ENCODE measurements around the gene SLC25A13. TPM values are rescaled to one million over a fixed set of nuclear protein-coding genes. Genes with fewer than 3 reads are reported as not detected.

The SLC25A13 gene
- total and polyA plus RNA-seq, 2 of the 8 experiments (the other 6 are each of a cell fraction or from before 2014, with no cell fraction given), result 30.8 to 85.4 TPM

DNA sequence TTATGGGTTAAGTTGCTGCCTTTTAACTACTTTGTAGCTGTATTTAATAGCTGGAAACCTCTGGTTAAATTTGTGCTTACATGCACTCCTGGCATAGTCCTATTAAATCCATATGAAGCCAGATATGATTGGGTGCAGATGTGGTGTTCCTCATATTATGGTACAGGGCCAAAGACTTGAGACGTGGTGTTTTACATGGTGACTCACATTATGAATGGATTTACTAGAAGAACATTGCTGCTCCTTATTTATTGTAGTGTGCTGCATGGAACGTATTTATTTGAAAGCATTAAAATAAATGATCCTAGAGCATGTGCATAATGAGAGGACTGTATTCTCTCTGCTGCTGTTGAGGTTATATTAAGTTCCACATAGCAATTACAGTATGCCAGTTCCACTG is 224.1 kb downstream of the SLC25A13 start:
- Histone ChIP-seq H3K36me3 (ENCODE audit: control insufficient read depth in 2 of 4, insufficient read depth in 4 of 4, low read length in 3 of 4) (no peaks in the 10 kb centered on the region), H4K20me1 (replicated peaks in 1 of 2; ENCODE audit: control insufficient read depth in 1 of 2, insufficient read depth in 2 of 2, low read length in 2 of 2) (no peaks in the 10 kb centered on the region), H2BK5ac (ENCODE audit: low read depth, low read length) (no peak overlapping the region), H3K4me2 (ENCODE audit: insufficient read depth in 1 of 2, low read depth in 2 of 2, low read length in 2 of 2) (no peak overlapping the region), H2BK20ac (ENCODE audit: low read length) (no peak overlapping the region), H3K9ac (replicated peaks in 1 of 4; ENCODE audit: extremely low read depth in 1 of 4, low read depth in 3 of 4, low read length in 3 of 4) (no peak overlapping the region), H2AFZ (ENCODE audit: low read length) (no peak overlapping the region), H3K4me3 (ENCODE audit: extremely low read depth in 1 of 4, insufficient read depth in 2 of 4, low read depth in 3 of 4, low read length in 4 of 4) (no peak overlapping the region), H3K18ac (ENCODE audit: extremely low read depth, low read length) (no peak overlapping the region), H2BK12ac (ENCODE audit: low read depth, low read length) (no peak overlapping the region), H2BK120ac (replicated peaks; ENCODE audit: low read depth, low read length) (no peak overlapping the region), H4K8ac (ENCODE audit: extremely low read depth, insufficient read depth, low read length) (no peak overlapping the region), H3K79me1 (ENCODE audit: low read depth, low read length) (no peaks in the 10 kb centered on the region), H4K5ac (ENCODE audit: insufficient read length, low read depth, low read length) (no peak overlapping the region), H3K23me2 (ENCODE audit: low read depth, low read length) (no peaks in the 10 kb centered on the region; the same call in 1 of the 2 replicates), H3K9me3 (ENCODE audit: insufficient read depth in 2 of 2, low read depth in 1 of 2, low read length in 1 of 2) (no peaks in the 10 kb centered on the region), H3K79me2 (ENCODE audit: control insufficient read depth in 1 of 2, insufficient read depth in 2 of 2, low read length in 2 of 2) (no peaks in the 10 kb centered on the region), H3K27ac (ENCODE audit: low read depth, low read length) (no peak overlapping the region), H3K23ac (ENCODE audit: insufficient read length) (no peak overlapping the region), H2BK15ac (ENCODE audit: low read length) (no peak overlapping the region), H3K27me3 (replicated peaks in 1 of 4; ENCODE audit: control insufficient read depth in 3 of 4, extremely low read depth in 1 of 4, insufficient read depth in 3 of 4, low read length in 3 of 4) (no peaks in the 10 kb centered on the region), H3K4me1 (replicated peaks in 1 of 4; ENCODE audit: control insufficient read depth in 3 of 4, insufficient read depth in 4 of 4, low read length in 3 of 4) (no peaks in the 10 kb centered on the region), H2AK5ac (ENCODE audit: low read depth, low read length) (no peak overlapping the region), H3K56ac (replicated peaks; ENCODE audit: insufficient read length, low read depth, low read length) (no peak overlapping the region), H3K4ac (replicated peaks; ENCODE audit: insufficient read length, low read depth, low read length) (no peak overlapping the region), H4K91ac (replicated peaks; ENCODE audit: insufficient read length, low read length) (no peak overlapping the region), H3K14ac (ENCODE audit: insufficient read length) (no peak overlapping the region)
- FAIRE-seq (no peak), DNase-seq (ENCODE audit: low read depth in 1 of 2, low spot score in 2 of 2) (no peak)
- ChIA-PET POLR2A (ENCODE audit: partially characterized antibody) (no interaction called here), CTCF (ENCODE audit: partially characterized antibody) (interaction anchor here (1.0 to 1.2 kb wide), 2 partner anchors 11 to 34 kb away, joined by 3 read pairs; no protein-coding TSS in a partner anchor)
- 89% methylated on average over 2 of the region's 2 CpGs; no CpG with 5 or more reads in 1 of the 2 experiments for WGBS, 2 experiments (ENCODE audit: extremely low coverage in 1 of 2, insufficient coverage in 1 of 2, insufficient read length in 1 of 2, insufficient replicate concordance in 2 of 2, low coverage in 1 of 2, low lambda C conversion rate in 2 of 2, missing lambda C conversion rate in 1 of 2)
- TF ChIP-seq HDAC2 (IDR thresholded peaks at IDR 0.05; ENCODE audit: borderline replicate concordance in 1 of 2, low read depth in 2 of 2, low read length in 2 of 2), result no peak

Measured in H1 (cell line).